Adipose tissue (tissue), 3 donors: Measurements from ENCODE around the gene NEO1. TPM values are rescaled to one million over a fixed set of nuclear protein-coding genes. Genes with fewer than 3 reads are reported as not detected.

Experiments used
- H3K27ac ChIP-seq: one replicate; pipeline ENCODE4 v1.5.1; 2013; ENCODE audit warnings: low read depth, low read length
- WGBS, 3 donors: extraction: QIAGEN DNeasy Blood & Tissue Kit; methylation state at CpG; one replicate each; pipeline ENCODE4 v1.1.7; 2013; 5-methylcytosine and 5-hydroxymethylcytosine counted together
- polyA plus RNA-seq, 3 donors: library from polyadenylated mRNA; stranded (reverse); fragments of 200-250 nt; gene quantifications; one replicate each; pipeline ENCODE4 v1.2.3, GENCODE V29; 2013
- donor health status: healthy with polysubstance abuse.
- donor health status: Bipolar disorder and iron deficiency.
- donor health status: healthy.

The NEO1 gene
- polyA plus RNA-seq, 3 donors = 5.8 to 12.2 (median 9.8) TPM

DNA sequence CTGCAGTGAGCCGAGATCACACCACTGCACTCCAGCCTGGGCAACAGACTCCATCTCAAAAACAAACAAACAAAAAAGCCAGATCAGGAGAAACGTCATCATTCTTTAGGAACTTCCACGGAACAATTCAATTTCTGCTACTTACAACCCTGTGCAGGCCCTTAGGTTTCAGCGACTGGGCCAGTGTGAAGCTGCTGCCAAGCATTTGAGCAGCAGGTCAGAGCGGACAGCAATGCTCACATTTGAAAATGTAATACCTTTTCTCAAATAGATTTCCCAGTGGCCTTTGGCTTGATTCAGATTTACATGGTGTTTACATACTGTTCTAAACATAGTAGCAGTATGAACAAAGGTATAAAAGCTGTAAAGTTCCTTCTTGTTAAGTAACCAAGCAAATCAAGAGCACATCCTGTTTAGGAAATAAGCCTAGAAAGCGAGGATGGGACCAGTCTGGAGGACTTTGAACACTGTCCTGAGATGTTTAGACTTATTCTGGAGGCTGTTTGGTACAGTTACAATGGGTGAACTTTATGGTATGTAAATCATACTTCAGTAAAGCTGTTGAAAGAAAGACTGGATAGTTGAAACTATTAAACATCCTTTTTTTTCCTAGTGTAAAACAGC is 175.3 kb downstream of the NEO1 start:
- H3K27ac ChIP-seq = no peak overlapping the region
- 72 to 79% (median 75%) methylated on average over 6 of the region's 6 CpGs for WGBS, 3 donors

DNA sequence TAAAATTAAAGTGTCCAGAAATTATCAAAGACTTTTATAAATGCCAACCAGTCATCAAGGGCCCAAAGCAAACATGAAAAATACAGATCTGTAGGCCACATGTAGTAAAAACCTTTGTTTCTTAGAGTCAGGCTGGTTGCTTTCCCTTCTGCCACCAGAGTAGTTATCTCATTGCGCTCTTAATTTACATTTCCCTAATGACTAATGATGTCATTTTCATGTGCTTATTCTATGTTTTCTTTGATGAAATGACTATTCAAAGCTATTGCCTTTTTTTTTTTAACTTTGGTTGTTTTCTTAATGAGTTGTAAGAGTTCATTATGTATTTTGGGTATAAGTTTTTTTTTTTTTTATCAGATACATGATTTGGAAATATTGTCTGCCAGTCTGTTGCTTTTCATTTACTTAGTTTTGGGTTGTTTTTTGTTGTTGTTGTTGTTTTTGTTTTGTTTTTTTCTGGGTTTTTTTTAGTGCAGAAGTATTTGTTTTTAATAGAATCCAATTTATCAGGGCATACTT is 175.9 kb downstream of the NEO1 start:
- WGBS, 3 donors = 97 to 100% (median 97%) methylated on average over 1 of the region's 1 CpG
- no peak overlapping the region for H3K27ac ChIP-seq

DNA sequence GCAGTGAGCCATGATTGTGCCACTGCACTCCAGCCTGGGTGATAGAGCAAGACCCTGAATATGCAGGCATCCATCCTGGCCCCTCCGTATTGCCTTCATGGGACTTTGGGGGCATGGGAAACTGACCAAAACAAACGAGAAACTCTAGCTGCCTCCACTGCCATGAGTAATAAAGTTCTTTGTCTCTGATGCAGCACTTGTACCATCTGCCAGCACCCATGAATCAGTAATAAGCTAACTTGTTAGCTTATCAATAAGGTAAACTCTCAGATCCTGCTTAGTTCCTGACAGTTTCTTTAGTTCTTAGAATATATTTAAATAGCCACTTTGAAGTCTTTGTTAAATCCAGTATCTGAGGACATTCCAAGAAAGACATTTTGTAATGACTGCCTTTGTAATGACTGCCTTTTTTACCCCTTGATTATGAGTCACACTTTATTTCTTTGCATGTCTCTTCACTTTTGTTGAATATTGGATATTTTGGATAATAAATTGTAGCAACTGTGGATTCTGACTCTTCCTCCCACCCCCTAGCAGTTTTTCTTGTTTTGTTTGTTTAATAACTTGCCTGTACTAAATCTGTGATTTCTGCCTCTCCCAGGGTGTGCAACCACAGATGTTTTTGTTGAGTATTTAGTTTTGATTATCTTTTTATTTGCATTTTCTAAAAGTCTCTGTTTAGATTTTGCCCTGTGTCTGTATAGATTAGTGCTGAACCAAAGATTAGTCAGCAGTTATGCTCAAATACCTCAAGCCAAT is 179.6 kb downstream of the NEO1 start:
- 69 to 81% (median 74%) methylated on average over 2 of the region's 2 CpGs for WGBS, 3 donors
- no peak overlapping the region for H3K27ac ChIP-seq

DNA sequence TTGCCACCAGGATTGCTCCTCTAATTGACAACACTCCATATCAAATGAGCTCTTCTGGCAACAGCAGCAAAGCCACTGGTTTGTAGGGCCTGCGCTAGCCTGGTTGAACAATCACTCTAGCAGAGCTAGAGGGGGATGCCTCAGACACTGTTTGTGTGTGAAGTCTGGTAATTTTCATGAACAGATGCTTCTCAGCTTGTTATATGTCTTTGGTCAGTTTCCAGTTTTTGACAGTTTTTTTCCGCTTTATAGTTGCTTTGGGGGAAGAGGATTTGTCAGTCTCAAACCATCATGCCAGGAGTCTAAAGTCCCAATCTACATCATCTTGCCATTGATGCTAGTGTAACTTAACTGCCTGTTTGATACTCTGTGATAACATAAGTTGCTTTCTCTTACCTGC is 180.5 kb downstream of the NEO1 start:
- 98 to 99% (median 98%) methylated on average over 2 of the region's 2 CpGs for WGBS, 3 donors
- no peak overlapping the region for H3K27ac ChIP-seq

DNA sequence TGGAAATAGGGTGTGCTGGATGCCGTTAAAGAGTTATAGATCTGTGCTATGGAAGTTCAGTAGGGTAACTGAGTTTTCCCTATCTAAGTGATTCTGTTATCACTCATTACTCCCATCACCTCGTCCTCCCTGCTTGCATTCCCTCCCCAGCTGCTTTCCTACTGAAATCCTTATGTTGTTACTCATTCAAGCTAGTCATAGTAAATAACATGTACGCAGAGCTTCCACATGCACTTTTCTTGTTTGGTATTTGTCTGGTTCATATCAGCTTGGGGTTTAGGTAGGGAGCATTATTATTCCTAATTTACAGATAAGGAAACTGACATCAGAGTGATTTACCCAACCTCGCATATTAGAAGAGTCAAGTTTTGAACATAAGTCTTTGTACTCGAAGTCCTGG is 181.4 kb downstream of the NEO1 start:
- H3K27ac ChIP-seq = no peak overlapping the region
- WGBS, 3 donors = 86 to 87% (median 86%) methylated on average over 5 of the region's 5 CpGs

DNA sequence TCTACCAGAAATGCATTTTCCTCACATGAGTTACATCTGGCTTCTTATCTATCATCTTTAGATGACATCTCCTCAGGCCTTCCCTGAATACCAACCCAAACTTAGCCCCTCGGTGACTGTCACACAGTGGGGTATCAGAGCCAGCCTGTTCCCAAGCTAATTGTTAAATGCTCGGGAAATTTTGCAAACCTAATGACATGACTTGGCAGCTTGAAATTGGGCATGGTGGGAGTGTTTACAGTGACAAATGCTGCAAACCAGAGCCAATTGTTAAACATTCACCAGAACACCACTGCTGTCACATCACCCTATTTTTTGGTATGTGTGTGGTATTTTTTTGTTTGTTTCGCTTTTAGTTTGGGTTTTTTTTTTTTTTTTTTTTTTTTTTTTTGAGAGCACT is 185.6 kb downstream of the NEO1 start:
- WGBS, 3 donors = 44 to 58% (median 49%) methylated on average over 3 of the region's 3 CpGs
- H3K27ac ChIP-seq = no peak overlapping the region

DNA sequence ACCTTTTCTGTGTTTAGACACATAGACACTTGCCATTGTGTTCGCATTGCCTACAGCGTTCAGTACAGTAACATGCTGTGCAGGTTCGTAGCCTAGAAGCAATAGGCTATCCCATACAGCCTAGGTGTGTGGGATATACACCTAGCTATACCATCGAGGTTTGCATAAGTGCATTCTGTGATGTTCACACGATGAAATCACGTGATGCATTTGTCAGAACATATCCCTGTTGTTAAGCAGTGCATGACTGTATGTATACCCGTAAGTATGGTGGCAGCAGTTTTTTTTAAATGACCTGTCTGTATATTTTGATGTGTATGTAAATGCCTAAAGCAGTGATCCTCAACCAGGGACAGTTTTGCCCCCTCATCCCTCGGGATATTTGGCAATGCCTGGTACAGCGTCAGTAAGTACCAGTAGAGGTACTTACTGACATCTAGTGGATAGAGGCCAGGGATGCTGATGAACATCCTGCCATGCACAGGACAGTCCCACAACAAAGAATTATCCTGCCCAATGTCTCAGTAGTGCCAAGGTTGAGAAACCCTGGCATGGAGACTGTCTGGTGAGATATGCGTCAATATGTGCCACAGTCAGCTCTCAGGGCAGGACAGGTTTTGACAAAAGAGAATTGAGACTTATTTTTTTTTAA is 187.4 kb downstream of the NEO1 start:
- no peak overlapping the region for H3K27ac ChIP-seq
- WGBS, 3 donors = 81 to 90% (median 84%) methylated on average over 10 of the region's 10 CpGs

DNA sequence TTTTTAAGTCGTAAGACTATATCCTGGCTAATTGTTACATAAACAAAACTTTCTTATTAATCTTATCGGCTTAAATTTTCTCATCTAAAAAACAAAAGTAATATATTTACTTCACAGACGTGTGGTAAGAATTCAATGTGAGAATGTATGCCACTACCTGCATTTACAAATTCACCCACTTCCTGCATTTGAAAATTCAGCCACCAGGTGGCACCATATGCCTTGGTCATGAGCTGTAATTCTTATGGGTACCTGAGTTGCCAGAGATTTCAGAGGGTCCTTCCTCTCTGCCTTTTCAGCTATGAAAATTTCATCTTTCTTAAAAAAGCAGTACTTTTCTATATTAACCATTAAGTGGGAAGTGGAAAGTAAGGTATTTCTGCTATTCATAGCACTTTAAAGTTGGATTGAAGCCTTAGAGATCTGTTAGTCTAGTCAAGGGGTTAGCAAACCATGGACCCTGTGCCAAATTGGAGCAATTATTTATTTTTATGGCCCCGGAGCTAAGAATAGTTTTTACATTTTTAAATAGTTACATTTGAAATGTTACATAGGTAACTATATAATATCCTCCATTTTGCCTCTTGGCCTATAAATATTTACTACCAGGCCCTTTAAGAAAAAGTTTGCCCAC is 188.7 kb downstream of the NEO1 start:
- no peak overlapping the region for H3K27ac ChIP-seq
- 30 to 51% (median 41%) methylated on average over 4 of the region's 4 CpGs for WGBS, 3 donors

DNA sequence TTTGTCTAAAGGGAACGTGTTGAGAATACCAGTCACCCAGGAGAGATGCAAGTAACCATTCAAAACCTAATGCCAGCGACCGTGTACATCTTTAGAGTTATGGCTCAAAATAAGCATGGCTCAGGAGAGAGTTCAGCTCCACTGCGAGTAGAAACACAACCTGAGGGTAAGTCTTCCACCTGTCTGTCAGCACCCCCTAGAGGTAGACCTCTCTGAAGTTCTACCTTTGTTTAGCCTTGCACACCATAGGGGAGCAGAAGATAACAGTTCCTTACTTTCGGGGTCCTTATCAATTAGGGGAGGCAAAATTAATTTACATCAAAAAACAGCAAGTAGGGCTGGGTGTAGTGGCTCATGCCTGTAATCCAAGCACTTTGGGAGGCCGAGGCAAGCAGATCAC is 192.1 kb downstream of the NEO1 start:
- no peak overlapping the region for H3K27ac ChIP-seq
- WGBS, 3 donors = 72 to 78% (median 75%) methylated on average over 6 of the region's 6 CpGs

DNA sequence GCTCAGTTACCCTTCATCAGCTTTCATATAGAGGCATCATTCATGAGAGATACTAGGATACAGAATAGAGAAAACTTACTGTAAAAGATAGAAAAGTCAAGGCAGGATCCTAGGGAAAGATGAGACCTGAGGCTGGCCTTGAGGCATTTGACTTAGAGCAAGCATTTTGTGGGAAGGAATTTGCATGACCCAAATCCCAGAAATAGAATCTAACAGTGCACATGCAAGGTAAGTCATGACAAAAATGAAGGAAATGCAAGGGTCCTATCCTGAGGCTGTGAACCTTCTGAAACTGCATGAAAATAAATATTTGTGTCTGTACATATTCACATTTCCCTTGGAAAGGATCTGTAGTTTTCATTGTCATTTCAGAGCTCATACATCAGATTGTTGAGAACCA is 194.2 kb downstream of the NEO1 start:
- H3K27ac ChIP-seq = no peak overlapping the region

DNA sequence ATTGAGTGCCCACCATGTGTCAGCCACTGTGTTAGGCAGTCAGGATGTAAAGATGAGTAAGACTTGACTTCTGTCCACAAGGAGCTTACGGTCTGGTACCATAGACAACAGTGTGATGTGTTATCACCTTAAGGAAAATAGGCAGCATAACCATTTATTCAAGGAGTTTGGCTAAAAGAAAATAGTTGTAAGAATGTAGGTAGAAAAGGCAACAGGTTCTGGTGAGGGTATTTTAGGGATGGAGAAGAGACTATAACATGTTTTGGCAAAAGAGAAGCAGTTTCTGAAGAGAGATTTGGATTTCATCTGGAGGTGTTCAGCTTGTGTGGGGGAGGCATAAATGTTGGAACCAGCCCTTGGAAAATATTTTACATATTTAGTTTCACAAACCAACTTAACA is 194.6 kb downstream of the NEO1 start:
- no peak overlapping the region for H3K27ac ChIP-seq
- 93 to 97% (median 97%) methylated on average over 1 of the region's 1 CpG for WGBS, 3 donors

DNA sequence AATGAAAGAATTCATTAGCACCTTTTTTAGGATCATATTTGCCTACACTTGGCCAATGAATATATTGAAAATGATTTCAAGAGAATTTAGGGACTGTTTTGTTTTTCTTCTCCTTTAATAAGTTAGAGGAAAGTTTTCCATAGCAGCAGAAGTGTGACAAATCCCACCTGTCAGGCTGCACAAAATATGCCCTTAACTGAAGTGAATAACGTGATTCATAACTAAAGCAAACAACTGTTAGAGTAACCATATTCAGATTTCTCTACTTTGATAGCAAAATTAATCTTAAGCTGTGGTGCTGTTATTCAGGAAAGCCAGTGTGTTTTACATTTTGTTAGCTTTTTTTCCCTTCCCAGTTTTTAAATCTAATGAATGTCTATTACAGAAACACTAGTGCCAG is 195.1 kb downstream of the NEO1 start:
- 46 to 70% (median 60%) methylated on average over 1 of the region's 1 CpG for WGBS, 3 donors
- no peak overlapping the region for H3K27ac ChIP-seq

DNA sequence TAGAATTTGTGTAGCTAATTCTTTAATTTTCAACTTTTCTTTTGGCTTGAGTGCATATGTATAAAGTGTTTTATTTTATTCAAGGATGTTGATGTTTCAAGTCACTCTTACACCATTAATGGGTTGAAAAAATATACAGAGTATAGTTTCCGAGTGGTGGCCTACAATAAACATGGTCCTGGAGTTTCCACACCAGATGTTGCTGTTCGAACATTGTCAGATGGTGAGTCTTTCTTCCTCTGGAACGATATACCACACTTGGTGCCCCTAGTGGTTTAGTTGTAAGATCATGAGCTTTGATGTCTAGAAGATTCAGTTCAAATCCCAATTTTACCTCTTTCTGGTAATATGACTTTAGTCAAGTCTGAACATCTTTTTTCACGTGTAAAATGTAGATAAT is 197.2 kb downstream of the NEO1 start:
- H3K27ac ChIP-seq = no peak overlapping the region
- WGBS, 3 donors = 84 to 91% (median 89%) methylated on average over 4 of the region's 4 CpGs

DNA sequence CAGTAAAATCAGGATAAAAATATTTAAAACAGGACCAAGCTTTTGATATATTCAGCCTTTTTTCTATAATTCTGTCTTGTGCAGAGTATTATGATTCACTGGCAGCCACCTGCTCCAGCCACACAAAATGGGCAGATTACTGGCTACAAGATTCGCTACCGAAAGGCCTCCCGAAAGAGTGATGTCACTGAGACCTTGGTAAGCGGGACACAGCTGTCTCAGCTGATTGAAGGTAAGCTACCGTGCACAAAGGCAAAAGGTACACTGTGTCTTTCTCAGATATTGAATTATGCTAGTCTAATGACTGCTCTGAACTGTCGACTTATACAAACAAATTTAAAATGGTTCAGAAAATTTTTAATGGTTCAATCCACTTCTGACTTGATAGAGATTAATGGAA is 202.3 kb downstream of the NEO1 start:
- no peak overlapping the region for H3K27ac ChIP-seq
- WGBS, 3 donors = 90 to 95% (median 90%) methylated on average over 6 of the region's 6 CpGs

DNA sequence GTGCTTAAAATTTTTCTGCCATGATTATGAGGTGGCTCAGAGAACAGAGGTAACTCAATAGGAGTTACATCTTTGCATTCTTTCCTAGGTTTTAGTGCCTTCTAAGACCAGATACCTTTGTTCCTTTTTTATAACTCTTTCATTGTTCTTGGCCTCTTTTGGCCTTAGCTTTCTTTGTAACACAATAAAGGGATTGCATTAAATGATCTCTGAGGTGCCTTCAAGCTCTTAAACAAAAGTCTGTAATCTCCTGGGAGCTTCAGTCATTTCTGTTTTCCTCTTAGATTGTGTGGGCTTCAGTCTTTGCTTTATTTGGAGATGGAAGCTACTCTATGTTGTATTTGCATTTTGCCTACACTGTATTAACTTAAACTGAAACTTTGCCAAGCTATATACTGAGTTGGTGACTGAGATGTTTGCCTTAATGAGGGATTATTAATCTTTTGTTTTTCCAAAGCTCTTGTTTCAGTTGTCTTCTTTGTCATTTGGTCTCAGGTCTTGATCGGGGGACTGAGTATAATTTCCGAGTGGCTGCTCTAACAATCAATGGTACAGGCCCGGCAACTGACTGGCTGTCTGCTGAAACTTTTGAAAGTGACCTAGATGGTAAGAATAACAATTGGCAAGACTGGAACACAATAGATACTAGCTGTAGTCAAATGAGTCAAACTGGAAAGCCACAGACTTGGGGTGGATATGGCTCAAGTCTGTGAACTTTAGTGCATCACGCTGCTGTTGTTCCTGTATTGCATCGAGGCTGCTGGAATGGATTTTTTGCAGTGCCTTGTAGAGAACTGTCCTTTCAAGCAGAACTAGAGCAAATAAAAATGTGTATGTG is 206.2 kb downstream of the NEO1 start:
- no peak overlapping the region for H3K27ac ChIP-seq
- WGBS, 3 donors = 90 to 93% (median 93%) methylated on average over 5 of the region's 5 CpGs

DNA sequence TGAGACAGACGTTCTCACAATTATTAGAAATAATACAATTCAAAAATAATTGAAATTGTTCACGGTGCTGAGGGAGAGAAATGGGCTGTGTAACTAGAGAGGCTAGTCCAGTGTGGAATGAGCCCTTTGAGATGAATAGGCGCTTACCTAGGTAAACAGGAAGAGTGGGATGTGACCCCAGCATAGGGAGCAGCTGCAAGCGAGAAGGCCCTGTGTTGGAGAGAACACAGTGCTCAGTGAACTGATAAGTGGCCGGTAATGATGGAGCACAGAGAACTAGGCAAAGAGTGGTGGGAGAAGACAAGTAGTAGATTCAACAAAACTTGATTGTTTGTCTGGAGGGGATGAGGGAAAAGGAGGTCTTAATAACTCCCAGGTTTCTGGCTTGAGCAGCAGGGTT is 212.6 kb downstream of the NEO1 start:
- H3K27ac ChIP-seq = no peak overlapping the region
- WGBS, 3 donors = 76 to 88% (median 87%) methylated on average over 5 of the region's 5 CpGs

DNA sequence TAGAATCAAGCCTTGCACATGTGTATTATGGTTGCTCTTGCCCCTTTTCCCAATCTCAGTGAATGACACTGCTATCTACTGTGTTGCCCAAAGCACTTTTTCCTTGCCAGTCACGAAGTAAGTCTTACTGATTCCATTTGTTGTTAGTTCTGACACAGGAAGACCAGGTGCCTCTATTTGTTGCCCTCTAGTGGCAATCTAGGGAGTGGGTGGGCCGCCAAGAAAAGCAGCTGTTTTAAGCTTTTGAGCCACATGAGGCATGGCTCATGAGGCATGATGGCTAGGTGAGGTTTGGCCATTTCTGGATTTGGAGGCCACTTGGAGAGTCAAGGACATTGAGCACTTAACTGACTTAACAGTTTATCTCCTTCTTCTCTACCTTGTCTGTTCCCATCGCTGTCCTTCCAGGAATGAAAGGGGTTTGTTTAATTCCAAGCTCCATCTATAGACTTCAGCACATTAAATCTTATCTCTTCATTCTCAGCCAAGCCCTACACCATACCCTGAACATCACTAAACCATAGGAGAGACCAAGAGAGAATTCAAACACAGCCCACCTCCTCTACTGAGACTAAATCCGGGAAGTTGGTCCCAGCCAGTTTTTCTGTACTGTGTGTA is 213.4 kb downstream of the NEO1 start:
- 58 to 68% (median 66%) methylated on average over 4 of the region's 4 CpGs for WGBS, 3 donors
- H3K27ac ChIP-seq = no peak overlapping the region

DNA sequence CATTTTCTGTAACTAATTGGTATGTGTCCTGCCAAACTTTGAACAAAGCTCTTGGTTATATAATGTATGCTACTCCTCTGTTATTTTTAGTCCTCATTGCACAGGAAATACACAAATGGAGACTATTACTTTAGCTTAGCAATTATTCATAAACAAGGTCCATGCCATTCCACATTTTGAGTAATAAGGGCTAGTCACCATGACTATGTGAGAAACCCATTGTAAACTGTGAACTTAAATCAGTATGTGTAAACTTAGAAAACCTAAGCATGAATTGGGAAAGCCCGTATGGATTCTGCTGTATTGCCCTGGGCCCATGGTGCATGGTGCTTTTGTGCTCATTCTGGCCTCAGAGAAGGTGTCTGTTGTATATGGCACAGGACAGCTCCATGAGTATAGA is 216.2 kb downstream of the NEO1 start:
- no peak overlapping the region for H3K27ac ChIP-seq
- WGBS, 3 donors = 90 to 93% (median 92%) methylated on average over 1 of the region's 1 CpG
